IgD-negative memory B cell (primary cell): ENCODE measurements around the gene LRP2BP. TPM values are rescaled to one million over a fixed set of nuclear protein-coding genes. Genes with fewer than 3 reads are reported as not detected.
"Not testable (repeated sequence)": the region's sequence is repeated elsewhere in the genome, so short reads cannot be mapped to it uniquely, and the experiment has no call there.

Experiments used
- H3K27ac Mint-ChIP-seq, 3 donors: one replicate each; pipeline ENCODE4 v1.8.0; 2020 to 2022; ENCODE audit warnings: mild to moderate bottlenecking in 3 of 3, mixed read lengths in 3 of 3, moderate library complexity in 1 of 3
- H3K27me3 Mint-ChIP-seq: one replicate; pipeline ENCODE4 v1.8.0; 2021; ENCODE audit warnings: mixed read lengths
- H3K36me3 Mint-ChIP-seq: one replicate; pipeline ENCODE4 v1.8.0; 2020; ENCODE audit warnings: mild to moderate bottlenecking, mixed read lengths
- H3K4me1 Mint-ChIP-seq, 3 donors: one replicate each; pipeline ENCODE4 v1.8.0; 2020 to 2022; ENCODE audit warnings: mixed read lengths in 3 of 3, mild to moderate bottlenecking in 1 of 3
- H3K4me3 Mint-ChIP-seq, 4 donors: one replicate each; pipeline ENCODE4 v1.8.0; 2020 to 2022; ENCODE audit warnings: mild to moderate bottlenecking in 4 of 4, mixed read lengths in 4 of 4, moderate library complexity in 3 of 4
- H3K9me3 Mint-ChIP-seq, 3 donors: one replicate each; pipeline ENCODE4 v1.8.0; 2020 to 2021; ENCODE audit warnings: mixed read lengths in 3 of 3, mild to moderate bottlenecking in 1 of 3
- polyA plus RNA-seq: library from polyadenylated mRNA; unstranded; fragments of 300-500 nt; fragmentation: Illumina TruSeq; gene quantifications from one replicate; pipeline ENCODE4 v1.2.3, GENCODE V29; 2021

LRP2BP gene
- polyA plus RNA-seq, 1 donor from 2014 or later, result 0.89 TPM

GRCh38 chr4:185334326-185334725 lies 61.4 kb downstream of the LRP2BP start:
- Mint-ChIP-seq H3K4me1 (peaks cover 24 to 56% (median 34%) of the 10 kb centered on the region in 3 donors), H3K36me3 (peaks cover 25% of the 10 kb centered on the region), H3K9me3 (peaks cover 0 to 11% (median 3%) of the 10 kb centered on the region in 3 donors), H3K4me3 (no peak overlapping the region), H3K27me3 (no peaks in the 10 kb centered on the region), H3K27ac (no peak overlapping the region)

GRCh38 chr4:185332575-185333464 lies 62.9 kb downstream of the LRP2BP start:
- Mint-ChIP-seq H3K36me3 (peaks cover 29% of the 10 kb centered on the region), H3K27me3 (no peaks in the 10 kb centered on the region), H3K4me3 (peak overlapping the region in 2 of 4 donors; percentile 49 to 56), H3K27ac (peak overlapping the region in 2 of 3 donors; percentile 56 to 84), H3K9me3 (peaks cover 0 to 7% (median 3%) of the 10 kb centered on the region in 3 donors), H3K4me1 (peaks cover 25 to 67% (median 35%) of the 10 kb centered on the region in 3 donors)

- peaks cover 19% of the 10 kb centered on the region for H3K36me3 Mint-ChIP-seq
- H3K27ac Mint-ChIP-seq, result peak overlapping the region in 1 of 3 donors; percentile 71
- not testable (repeated sequence) for H3K4me3 Mint-ChIP-seq, H3K9me3 Mint-ChIP-seq, H3K27me3 Mint-ChIP-seq
- peaks cover 12 to 47% (median 22%) of the 10 kb centered on the region in 3 donors for H3K4me1 Mint-ChIP-seq
Observed at GRCh38 chr4:185329879-185330510, 65.7 kb downstream of the LRP2BP start.

- Mint-ChIP-seq H3K36me3 (peaks cover 22% of the 10 kb centered on the region), H3K9me3 (peaks cover 0 to 3% (median 0%) of the 10 kb centered on the region in 3 donors), H3K27me3 (no peaks in the 10 kb centered on the region), H3K27ac (no peak overlapping the region), H3K4me1 (peaks cover 14 to 38% (median 22%) of the 10 kb centered on the region in 3 donors), H3K4me3 (peak overlapping the region in 1 of 4 donors; percentile 84)
Observed at GRCh38 chr4:185328586-185328985, 67.1 kb downstream of the LRP2BP start.

- not testable (repeated sequence) for H3K27me3 Mint-ChIP-seq, H3K9me3 Mint-ChIP-seq, H3K27ac Mint-ChIP-seq, H3K4me3 Mint-ChIP-seq
- peaks cover 5 to 20% (median 12%) of the 10 kb centered on the region in 3 donors for H3K4me1 Mint-ChIP-seq
- H3K36me3 Mint-ChIP-seq, result peaks cover 19% of the 10 kb centered on the region
Observed at GRCh38 chr4:185325721-185326120, 70.0 kb downstream of the LRP2BP start.

- H3K27me3 Mint-ChIP-seq, H3K4me3 Mint-ChIP-seq, H3K27ac Mint-ChIP-seq, H3K9me3 Mint-ChIP-seq: not testable (repeated sequence)
- Mint-ChIP-seq H3K4me1 (peaks cover 3 to 11% (median 4%) of the 10 kb centered on the region in 3 donors), H3K36me3 (peaks cover 13% of the 10 kb centered on the region)
Observed at GRCh38 chr4:185324361-185324760, 71.4 kb downstream of the LRP2BP start.

GRCh38 chr4:185323606-185324005 lies 72.1 kb downstream of the LRP2BP start:
- H3K9me3 Mint-ChIP-seq, result peaks cover 0 to 3% (median 0%) of the 10 kb centered on the region in 3 donors
- no peaks in the 10 kb centered on the region for H3K27me3 Mint-ChIP-seq
- H3K4me1 Mint-ChIP-seq, result peaks cover 1 to 4% (median 3%) of the 10 kb centered on the region in 3 donors
- no peak overlapping the region for H3K4me3 Mint-ChIP-seq
- no peak overlapping the region for H3K27ac Mint-ChIP-seq
- H3K36me3 Mint-ChIP-seq, result peaks cover 10% of the 10 kb centered on the region

GRCh38 chr4:185322803-185323202 lies 72.9 kb downstream of the LRP2BP start:
- H3K36me3 Mint-ChIP-seq, result peaks cover 12% of the 10 kb centered on the region
- H3K9me3 Mint-ChIP-seq, result peaks cover 0 to 3% (median 0%) of the 10 kb centered on the region in 3 donors
- no peak overlapping the region for H3K27ac Mint-ChIP-seq
- no peaks in the 10 kb centered on the region for H3K27me3 Mint-ChIP-seq
- H3K4me3 Mint-ChIP-seq, result no peak overlapping the region
- H3K4me1 Mint-ChIP-seq, result peaks cover 0 to 3% (median 1%) of the 10 kb centered on the region in 3 donors

GRCh38 chr4:185318679-185319078 lies 77.0 kb downstream of the LRP2BP start:
- peaks cover 24% of the 10 kb centered on the region for H3K36me3 Mint-ChIP-seq

GRCh38 chr4:185317880-185318279 lies 77.8 kb downstream of the LRP2BP start:
- H3K4me1 Mint-ChIP-seq, result peaks cover 2 to 13% (median 3%) of the 10 kb centered on the region in 3 donors
- H3K27ac Mint-ChIP-seq, result no peak overlapping the region
- H3K27me3 Mint-ChIP-seq, result no peaks in the 10 kb centered on the region
- peaks cover 26% of the 10 kb centered on the region for H3K36me3 Mint-ChIP-seq
- peaks cover 0 to 4% (median 0%) of the 10 kb centered on the region in 3 donors for H3K9me3 Mint-ChIP-seq
- H3K4me3 Mint-ChIP-seq, result no peak overlapping the region

More at GRCh38 chr4:185318679-185319078, 77.0 kb downstream of the LRP2BP start:
- peak overlapping the region in 1 of 3 donors; percentile 17 for H3K27ac Mint-ChIP-seq
- H3K4me3 Mint-ChIP-seq, result no peak overlapping the region
- peaks cover 0 to 4% (median 0%) of the 10 kb centered on the region in 3 donors for H3K9me3 Mint-ChIP-seq
- no peaks in the 10 kb centered on the region for H3K27me3 Mint-ChIP-seq
- peaks cover 0 to 6% (median 2%) of the 10 kb centered on the region in 3 donors for H3K4me1 Mint-ChIP-seq

GRCh38 chr4:185317462-185317861 lies 78.3 kb downstream of the LRP2BP start:
- H3K4me3 Mint-ChIP-seq, H3K27me3 Mint-ChIP-seq, H3K9me3 Mint-ChIP-seq, H3K27ac Mint-ChIP-seq: not testable (repeated sequence)
- Mint-ChIP-seq H3K36me3 (peaks cover 27% of the 10 kb centered on the region), H3K4me1 (peaks cover 2 to 13% (median 3%) of the 10 kb centered on the region in 3 donors)

Other genes with a start within 250 kb of the LRP2BP start
- gene CFAP97, start 191.9 kb downstream of the LRP2BP start, polyA plus RNA-seq, result 66.3 TPM
- 24.4 TPM for gene SNX25, start 186.3 kb downstream of the LRP2BP start, polyA plus RNA-seq
- 16.5 TPM for gene ANKRD37, start 917 bp upstream of the LRP2BP start, polyA plus RNA-seq
- 29.2 TPM for gene UFSP2, start 30.0 kb upstream of the LRP2BP start, polyA plus RNA-seq
- gene CCDC110, start 75.8 kb upstream of the LRP2BP start, polyA plus RNA-seq, result not detected
- gene PDLIM3, start 139.6 kb upstream of the LRP2BP start, polyA plus RNA-seq, result 0.13 TPM